Measurements from ENCODE around the gene NIP7.

DNA sequence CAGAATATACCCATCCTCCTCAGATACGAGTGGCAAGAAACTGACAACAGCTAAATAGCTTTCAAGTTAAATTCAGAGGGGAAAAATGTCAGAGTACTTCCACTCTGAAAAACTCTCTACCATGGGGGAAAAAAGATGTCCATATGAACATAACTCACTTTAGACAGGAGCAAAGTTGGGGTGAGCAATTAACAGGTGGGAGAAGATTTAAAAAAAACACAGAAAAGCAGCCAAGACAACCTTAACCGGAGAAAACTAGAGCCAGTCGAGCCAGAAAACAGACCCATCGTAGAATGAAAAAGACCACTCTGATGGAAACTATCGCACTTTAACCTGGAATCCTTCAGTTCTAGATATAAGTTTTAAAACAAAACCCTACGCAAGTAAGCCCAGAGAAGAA, 45.4 kb downstream of the NIP7 start:
- TF ChIP-seq POLR2A (IDR thresholded peaks at IDR 0.05), result no peak
- TF ChIP-seq, protein P1, sequence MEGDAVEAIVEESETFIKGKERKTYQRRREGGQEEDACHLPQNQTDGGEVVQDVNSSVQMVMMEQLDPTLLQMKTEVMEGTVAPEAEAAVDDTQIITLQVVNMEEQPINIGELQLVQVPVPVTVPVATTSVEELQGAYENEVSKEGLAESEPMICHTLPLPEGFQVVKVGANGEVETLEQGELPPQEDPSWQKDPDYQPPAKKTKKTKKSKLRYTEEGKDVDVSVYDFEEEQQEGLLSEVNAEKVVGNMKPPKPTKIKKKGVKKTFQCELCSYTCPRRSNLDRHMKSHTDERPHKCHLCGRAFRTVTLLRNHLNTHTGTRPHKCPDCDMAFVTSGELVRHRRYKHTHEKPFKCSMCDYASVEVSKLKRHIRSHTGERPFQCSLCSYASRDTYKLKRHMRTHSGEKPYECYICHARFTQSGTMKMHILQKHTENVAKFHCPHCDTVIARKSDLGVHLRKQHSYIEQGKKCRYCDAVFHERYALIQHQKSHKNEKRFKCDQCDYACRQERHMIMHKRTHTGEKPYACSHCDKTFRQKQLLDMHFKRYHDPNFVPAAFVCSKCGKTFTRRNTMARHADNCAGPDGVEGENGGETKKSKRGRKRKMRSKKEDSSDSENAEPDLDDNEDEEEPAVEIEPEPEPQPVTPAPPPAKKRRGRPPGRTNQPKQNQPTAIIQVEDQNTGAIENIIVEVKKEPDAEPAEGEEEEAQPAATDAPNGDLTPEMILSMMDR (IDR thresholded peaks at IDR 0.05), result no peak
